IPS DF 4.7 (cell line): ENCODE measurements around the gene SMIM24.
"Not testable (repeated sequence)": the region's sequence is repeated elsewhere in the genome, so short reads cannot be mapped to it uniquely, and the experiment has no call there.

Source experiments
- DNase-seq: peaks from one replicate; pipeline ENCODE4 v3.0.0-alpha.2; 2013; ENCODE audit warnings: low spot score; ENCODE audit errors: extremely low read depth

Gene SMIM24

GRCh38 chr19:3434630-3435553, 45.4 kb downstream of the SMIM24 start:
- DNase-seq = peak; percentile 76

DNA sequence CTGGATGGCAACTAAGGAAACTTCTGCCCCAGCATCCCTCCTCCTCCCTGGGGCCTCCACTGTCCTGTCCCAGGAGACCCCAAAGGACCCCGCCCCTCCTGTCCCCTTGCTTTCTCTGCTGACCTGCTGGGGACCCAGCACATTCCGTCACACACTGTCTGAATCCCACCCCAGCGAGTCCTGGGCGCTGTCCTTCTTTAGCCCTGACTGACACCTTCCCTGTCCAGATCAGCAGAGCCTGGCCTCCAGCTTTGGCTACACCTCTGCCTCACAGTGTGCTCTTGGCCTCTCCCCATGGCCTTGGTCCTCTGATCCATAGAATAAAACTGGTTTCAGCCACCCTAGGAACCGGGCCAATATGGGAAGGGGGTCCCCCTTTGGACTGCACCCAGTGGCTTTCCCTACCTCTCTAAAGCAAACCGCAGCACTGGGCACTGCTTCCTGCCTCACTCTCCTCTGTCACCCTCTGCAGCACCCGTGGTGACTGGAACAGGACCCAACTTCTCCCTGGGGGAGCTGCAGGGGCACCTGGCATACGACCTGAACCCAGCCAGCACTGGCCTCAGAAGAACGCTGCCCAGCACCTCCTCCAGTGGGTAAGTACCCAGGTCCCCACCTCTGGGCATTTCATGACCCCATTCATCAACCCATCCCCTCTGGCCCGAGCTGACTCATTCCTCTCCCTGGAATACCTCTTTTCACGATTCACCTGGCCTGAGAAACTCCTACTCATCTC, 46.4 kb downstream of the SMIM24 start:
- no peak for DNase-seq

DNA sequence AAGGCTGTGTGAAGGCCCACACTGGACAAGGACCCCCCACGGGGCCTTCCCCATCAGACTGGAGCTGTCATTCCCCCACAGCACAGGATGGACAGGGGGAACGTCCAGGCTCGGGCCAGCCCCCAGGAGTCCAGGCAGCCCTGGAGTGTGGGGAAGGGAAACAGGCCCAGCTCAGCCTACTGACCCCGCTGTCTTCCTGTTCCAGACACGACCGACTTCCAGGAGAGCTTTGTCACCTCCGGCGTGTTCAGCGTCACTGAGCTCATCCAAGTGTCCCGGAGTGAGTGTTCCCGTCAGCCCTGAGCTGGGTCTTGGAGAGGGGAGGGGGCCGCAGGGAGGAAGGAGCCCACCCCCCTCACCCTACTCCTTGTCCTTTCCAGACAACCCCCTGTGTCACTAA, 47.0 kb downstream of the SMIM24 start:
- DNase-seq = no peak

DNA sequence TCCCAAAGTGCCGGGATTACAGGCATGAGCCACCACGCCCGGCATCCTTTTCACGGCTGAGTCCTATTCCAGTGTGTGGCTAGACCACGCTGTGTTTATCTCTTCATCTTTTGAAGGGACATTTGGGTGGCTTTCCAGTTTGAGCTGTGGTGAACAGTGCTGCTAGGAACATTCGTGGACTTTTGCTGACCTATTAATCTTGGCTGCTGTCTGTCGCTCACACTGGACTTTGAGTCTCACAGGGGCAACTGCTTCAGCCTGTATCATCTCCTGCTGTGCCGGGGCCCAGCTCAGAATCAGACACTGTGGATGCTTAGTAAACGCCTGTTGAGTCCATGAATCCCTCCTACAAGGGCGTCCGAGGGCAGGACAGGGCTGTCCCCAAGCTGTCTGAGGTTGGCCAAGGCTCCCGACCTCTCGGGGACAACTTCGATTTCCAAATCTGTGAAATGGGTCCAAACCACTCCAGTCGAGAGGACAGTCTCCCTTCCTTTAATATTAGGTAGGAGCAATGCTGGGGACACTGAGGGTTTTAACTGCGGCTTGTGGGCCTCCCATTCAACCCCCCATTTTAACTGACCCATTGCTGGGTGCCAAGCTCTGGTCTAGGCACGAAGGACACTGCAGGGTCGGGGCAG, 48.4 kb downstream of the SMIM24 start:
- no peak for DNase-seq

DNA sequence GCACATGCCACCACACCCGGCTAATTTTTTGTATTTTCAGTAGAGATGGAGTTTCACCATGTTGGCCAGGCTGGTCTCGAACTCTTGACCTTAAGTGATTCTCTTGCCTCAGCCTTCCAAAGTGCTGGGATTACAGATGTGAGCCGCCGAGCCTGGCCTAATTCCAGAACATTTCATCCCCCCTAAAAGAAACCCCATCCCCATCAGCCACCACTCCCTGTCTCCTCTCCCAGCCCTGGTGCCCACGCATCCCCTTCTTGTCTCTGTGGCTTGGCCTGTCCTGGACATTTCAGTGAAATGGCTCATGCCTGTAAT, 50.0 kb downstream of the SMIM24 start:
- DNase-seq = not testable (repeated sequence)

- no peak for DNase-seq
Measured at GRCh38 chr19:3426433-3426832, 53.9 kb downstream of the SMIM24 start.
